HEK293 (cell line): ENCODE data around the gene RFK.
A peak's percentile ranks its signal among the peaks of the same experiment; 100 is the strongest.

Source experiments
- CTCF ChIA-PET: fragments of 350-600 bp; formaldehyde crosslinking; extraction: SDS; loops from one replicate; lab custom pipeline; 2021; ENCODE audit warnings: antibody characterized with exemption; lab: Yijun Ruan, JAX
- POLR2A ChIA-PET: fragments of 300-600 bp; formaldehyde crosslinking; extraction: SDS; loops from one replicate; lab custom pipeline; 2020; ENCODE audit warnings: antibody characterized with exemption, inconsistent platforms; lab: Yijun Ruan, JAX
- H3K27ac ChIP-seq: fragments of 200-500 bp; sonication (Bioruptor generic); 2 replicates; pipeline ENCODE4 v1.5.1; 2014; ENCODE audit warnings: low read depth, low read length, control low read depth, inconsistent platforms; ENCODE audit errors: extremely low read depth
- H3K36me3 ChIP-seq, 2 experiments: fragments of 200-500 bp in 1 of 2; sonication (Bioruptor generic) in 1 of 2; 1 replicate in 1 of 2; 2 replicates in 1 of 2; pipeline ENCODE4 v1.5.1; 2014 to 2017; ENCODE audit warnings: inconsistent platforms in 2 of 2, low read length in 2 of 2; ENCODE audit not compliant: control insufficient read depth in 2 of 2, insufficient read depth in 1 of 2
- H3K4me1 ChIP-seq: fragments of 200-500 bp; sonication (Bioruptor generic); 2 replicates; pipeline ENCODE4 v1.5.1; 2014; ENCODE audit warnings: mild to moderate bottlenecking, low read length, inconsistent platforms; ENCODE audit not compliant: control insufficient read depth, insufficient read depth
- H3K4me3 ChIP-seq: 2 replicates; pipeline ENCODE4 v1.5.1; 2011; ENCODE audit warnings: low read depth, mild to moderate bottlenecking, control low read depth, low read length, moderate library complexity
- H3K9me3 ChIP-seq: fragments of 200-500 bp; sonication (Bioruptor generic); 2 replicates; pipeline ENCODE4 v1.5.1; 2014; ENCODE audit warnings: low read depth, low read length, inconsistent platforms; ENCODE audit not compliant: control insufficient read depth, insufficient read depth
- BCL6B ChIP-seq: fragments of 450-650 bp; formaldehyde crosslinking; IDR thresholded peaks from 2 replicates; pipeline ENCODE4 v1.5.1; 2017; ENCODE audit warnings: missing biosample characterization, missing genetic modification characterization
- RBAK ChIP-seq: fragments of 450-650 bp; formaldehyde crosslinking; IDR thresholded peaks from 2 replicates; pipeline ENCODE4 v1.5.1; 2016; ENCODE audit warnings: missing biosample characterization, missing genetic modification characterization
- WT1 ChIP-seq: fragments of 450-650 bp; formaldehyde crosslinking; IDR thresholded peaks from 2 replicates; pipeline ENCODE4 v1.5.1; 2016; ENCODE audit warnings: missing biosample characterization, missing genetic modification characterization
- ZBTB7A ChIP-seq: fragments of 450-650 bp; formaldehyde crosslinking; IDR thresholded peaks from 2 replicates; pipeline ENCODE4 v1.5.1; 2016; ENCODE audit warnings: low read depth, missing biosample characterization, missing genetic modification characterization
- ZNF114 ChIP-seq: fragments of 450-650 bp; formaldehyde crosslinking; IDR thresholded peaks from 2 replicates; pipeline ENCODE4 v1.5.0; 2017; ENCODE audit warnings: missing biosample characterization, missing genetic modification characterization
- ZNF121 ChIP-seq: fragments of 450-650 bp; formaldehyde crosslinking; IDR thresholded peaks from 2 replicates; pipeline ENCODE4 v1.5.1; 2016; ENCODE audit warnings: missing biosample characterization, missing genetic modification characterization
- ZNF184 ChIP-seq: fragments of 450-650 bp; IDR thresholded peaks from 2 replicates; pipeline ENCODE4 v1.5.1; 2018; ENCODE audit warnings: missing biosample characterization, mild to moderate bottlenecking, missing genetic modification characterization
- ZNF214 ChIP-seq: fragments of 450-650 bp; formaldehyde crosslinking; IDR thresholded peaks from 2 replicates; pipeline ENCODE4 v1.5.1; 2017; ENCODE audit warnings: missing biosample characterization, mild to moderate bottlenecking, missing genetic modification characterization, borderline replicate concordance
- ZNF248 ChIP-seq: fragments of 450-650 bp; formaldehyde crosslinking; IDR thresholded peaks from 2 replicates; pipeline ENCODE4 v1.5.1; 2017; ENCODE audit warnings: missing biosample characterization, missing genetic modification characterization
- ZNF610 ChIP-seq: fragments of 450-650 bp; formaldehyde crosslinking; IDR thresholded peaks from 2 replicates; pipeline ENCODE4 v1.5.1; 2016; ENCODE audit warnings: missing biosample characterization, missing genetic modification characterization, borderline replicate concordance
- ZNF654 ChIP-seq: fragments of 450-650 bp; formaldehyde crosslinking; IDR thresholded peaks from 2 replicates; pipeline ENCODE4 v1.5.1; 2016; ENCODE audit warnings: low read depth, missing biosample characterization, missing genetic modification characterization
- ZNF664 ChIP-seq: fragments of 450-650 bp; formaldehyde crosslinking; IDR thresholded peaks from 2 replicates; pipeline ENCODE4 v1.5.1; 2016; ENCODE audit warnings: missing biosample characterization, missing genetic modification characterization
- ZNF670 ChIP-seq: fragments of 450-650 bp; formaldehyde crosslinking; IDR thresholded peaks from 2 replicates; pipeline ENCODE4 v1.5.1; 2016; ENCODE audit warnings: missing biosample characterization, missing genetic modification characterization, low read depth
- ZNF791 ChIP-seq: fragments of 450-650 bp; formaldehyde crosslinking; IDR thresholded peaks from 2 replicates; pipeline ENCODE4 v1.5.1; 2016; ENCODE audit warnings: missing biosample characterization, missing genetic modification characterization
- ZSCAN16 ChIP-seq: fragments of 450-650 bp; formaldehyde crosslinking; IDR thresholded peaks from 2 replicates; pipeline ENCODE4 v1.5.1; 2016; ENCODE audit warnings: missing biosample characterization, missing genetic modification characterization
- TF ChIP-seq, protein P1 (sequence below): fragments of 450-650 bp; formaldehyde crosslinking; IDR thresholded peaks from 2 replicates; pipeline ENCODE4 v1.5.1; 2016; ENCODE audit warnings: missing biosample characterization, missing genetic modification characterization, low read depth
- TF ChIP-seq, protein P2 (sequence below): fragments of 450-650 bp; IDR thresholded peaks from 2 replicates; pipeline ENCODE4 v1.5.1; 2018; ENCODE audit warnings: missing biosample characterization, mild to moderate bottlenecking, missing genetic modification characterization
- TF ChIP-seq, protein P3 (sequence below): fragments of 450-650 bp; formaldehyde crosslinking; IDR thresholded peaks from 2 replicates; pipeline ENCODE4 v1.5.1; 2016; ENCODE audit warnings: missing biosample characterization, missing genetic modification characterization
- TF ChIP-seq, protein P4 (sequence below): fragments of 450-650 bp; formaldehyde crosslinking; IDR thresholded peaks from 2 replicates; pipeline ENCODE4 v1.5.1; 2016; ENCODE audit warnings: missing biosample characterization, missing genetic modification characterization, borderline replicate concordance

RFK gene

DNA sequence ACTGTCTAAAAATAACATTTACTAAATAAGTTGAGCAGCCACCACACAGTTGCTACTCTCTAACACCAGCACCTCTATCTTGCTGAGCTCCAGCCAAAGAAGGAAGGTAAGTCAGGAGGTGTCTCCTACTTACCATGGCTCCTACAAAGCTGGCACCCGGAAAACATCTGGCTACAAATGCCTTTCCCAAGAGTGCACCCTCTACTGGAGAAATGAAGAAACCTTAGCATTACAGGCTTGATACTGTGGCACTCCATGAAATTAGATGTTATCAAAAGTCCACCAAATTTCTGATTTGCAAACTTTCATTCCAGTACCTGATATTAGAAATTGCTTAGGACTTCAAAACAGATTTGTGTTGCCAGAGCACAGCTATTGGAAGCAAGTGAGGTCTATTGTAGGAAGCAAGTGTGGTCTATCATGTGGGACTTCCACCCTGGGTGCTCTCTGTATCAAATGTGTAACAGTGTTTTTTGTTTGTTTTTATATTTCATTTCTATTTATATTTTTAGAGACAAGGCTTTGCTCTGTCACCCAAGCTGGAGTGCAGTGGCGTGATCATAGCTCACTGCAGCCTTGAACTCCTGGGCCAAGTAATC lies 25.7 kb upstream of the RFK start:
- CTCF ChIA-PET: interaction anchor here (0.6 to 2.3 kb wide), 21 partner anchors 9 to 683 kb away, joined by 3 to 21 read pairs (median 4); partner anchors contain the start of gene RFK
- Histone ChIP-seq H3K4me1 (no peaks in the 10 kb centered on the region), H3K27ac (no peak overlapping the region), H3K4me3 (no peak overlapping the region), H3K36me3 (no peaks in the 10 kb centered on the region), H3K9me3 (no peaks in the 10 kb centered on the region)
- POLR2A ChIA-PET: interaction anchor here (1.1 kb wide), 1 partner anchor 25 kb away, joined by 4 read pairs; the partner anchor contains the start of gene RFK
- TF ChIP-seq ZNF654 (tag by site-specific recombination) (peak; percentile 28; the same call in 1 of the 2 replicates), ZNF664 (tag by site-specific recombination) (no peak), ZNF184 (no peak), ZNF670 (tag by site-specific recombination) (no peak), ZNF214 (tag by site-specific recombination) (no peak), ZNF114 (tag by site-specific recombination) (no peak)

DNA sequence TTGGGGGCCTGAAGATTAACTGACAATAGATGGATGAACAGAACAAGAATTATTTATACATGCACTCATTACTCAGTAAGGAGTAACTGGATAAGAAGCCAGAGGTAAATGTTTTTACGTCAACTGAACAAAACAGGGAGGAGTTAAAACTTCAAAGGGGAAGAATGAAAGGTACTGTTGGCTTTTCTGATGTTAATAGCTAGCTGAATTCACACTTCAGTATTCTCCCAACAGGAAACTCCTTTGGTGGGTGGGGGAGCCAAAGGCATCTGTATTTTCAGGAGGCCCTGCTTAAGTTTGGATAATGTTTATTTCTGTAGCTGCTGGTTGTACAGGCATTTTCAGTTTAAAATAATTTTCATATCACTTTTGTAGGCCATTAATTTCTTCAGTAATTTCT lies 23.2 kb upstream of the RFK start:
- Histone ChIP-seq H3K36me3 (no peaks in the 10 kb centered on the region), H3K9me3 (no peaks in the 10 kb centered on the region), H3K4me1 (no peaks in the 10 kb centered on the region), H3K27ac (no peak overlapping the region), H3K4me3 (no peak overlapping the region)
- CTCF ChIA-PET: interaction anchor here (1.2 kb wide), 1 partner anchor 9 kb away, joined by 7 read pairs; no protein-coding TSS in a partner anchor
- TF ChIP-seq ZNF610 (tag by site-specific recombination) (no peak), ZBTB7A (tag by site-specific recombination) (no peak), WT1 (tag by site-specific recombination) (no peak), ZNF791 (tag by site-specific recombination) (no peak), RBAK (tag by site-specific recombination) (no peak), BCL6B (tag by site-specific recombination) (no peak), ZSCAN16 (tag by site-specific recombination) (no peak), ZNF121 (tag by site-specific recombination) (no peak)
- TF ChIP-seq, protein P1, sequence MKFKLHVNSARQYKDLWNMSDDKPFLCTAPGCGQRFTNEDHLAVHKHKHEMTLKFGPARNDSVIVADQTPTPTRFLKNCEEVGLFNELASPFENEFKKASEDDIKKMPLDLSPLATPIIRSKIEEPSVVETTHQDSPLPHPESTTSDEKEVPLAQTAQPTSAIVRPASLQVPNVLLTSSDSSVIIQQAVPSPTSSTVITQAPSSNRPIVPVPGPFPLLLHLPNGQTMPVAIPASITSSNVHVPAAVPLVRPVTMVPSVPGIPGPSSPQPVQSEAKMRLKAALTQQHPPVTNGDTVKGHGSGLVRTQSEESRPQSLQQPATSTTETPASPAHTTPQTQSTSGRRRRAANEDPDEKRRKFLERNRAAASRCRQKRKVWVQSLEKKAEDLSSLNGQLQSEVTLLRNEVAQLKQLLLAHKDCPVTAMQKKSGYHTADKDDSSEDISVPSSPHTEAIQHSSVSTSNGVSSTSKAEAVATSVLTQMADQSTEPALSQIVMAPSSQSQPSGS (tag by site-specific recombination): no peak
- TF ChIP-seq, protein P2, sequence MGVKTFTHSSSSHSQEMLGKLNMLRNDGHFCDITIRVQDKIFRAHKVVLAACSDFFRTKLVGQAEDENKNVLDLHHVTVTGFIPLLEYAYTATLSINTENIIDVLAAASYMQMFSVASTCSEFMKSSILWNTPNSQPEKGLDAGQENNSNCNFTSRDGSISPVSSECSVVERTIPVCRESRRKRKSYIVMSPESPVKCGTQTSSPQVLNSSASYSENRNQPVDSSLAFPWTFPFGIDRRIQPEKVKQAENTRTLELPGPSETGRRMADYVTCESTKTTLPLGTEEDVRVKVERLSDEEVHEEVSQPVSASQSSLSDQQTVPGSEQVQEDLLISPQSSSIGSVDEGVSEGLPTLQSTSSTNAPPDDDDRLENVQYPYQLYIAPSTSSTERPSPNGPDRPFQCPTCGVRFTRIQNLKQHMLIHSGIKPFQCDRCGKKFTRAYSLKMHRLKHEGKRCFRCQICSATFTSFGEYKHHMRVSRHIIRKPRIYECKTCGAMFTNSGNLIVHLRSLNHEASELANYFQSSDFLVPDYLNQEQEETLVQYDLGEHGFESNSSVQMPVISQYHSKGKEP (tag by site-specific recombination): no peak
- POLR2A ChIA-PET: no interaction called here

DNA sequence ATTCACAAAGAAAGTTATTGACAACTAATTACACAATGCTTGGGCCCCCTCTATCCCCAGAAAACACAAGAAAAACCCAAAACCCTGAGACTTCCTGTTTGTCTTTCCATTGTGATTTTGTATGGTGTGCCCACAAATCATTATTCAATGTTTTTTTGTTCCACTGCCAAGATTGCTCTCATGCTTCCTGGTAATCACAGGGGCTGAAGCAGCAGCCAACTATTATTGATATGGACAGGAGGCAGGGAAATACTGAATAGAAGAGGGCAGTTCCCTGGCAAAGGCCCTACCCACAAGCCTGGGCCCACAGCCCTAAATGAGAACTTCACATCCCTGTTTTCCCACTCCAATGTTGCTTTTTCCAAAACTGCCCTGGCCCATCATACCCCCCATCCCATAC lies 21.5 kb upstream of the RFK start:
- H3K9me3 ChIP-seq: no peaks in the 10 kb centered on the region
- no peaks in the 10 kb centered on the region for H3K4me1 ChIP-seq
- H3K27ac ChIP-seq: no peak overlapping the region
- CTCF ChIA-PET: no interaction called here
- H3K36me3 ChIP-seq: no peaks in the 10 kb centered on the region
- POLR2A ChIA-PET: no interaction called here
- no peak overlapping the region for H3K4me3 ChIP-seq
- TF ChIP-seq, protein P3, sequence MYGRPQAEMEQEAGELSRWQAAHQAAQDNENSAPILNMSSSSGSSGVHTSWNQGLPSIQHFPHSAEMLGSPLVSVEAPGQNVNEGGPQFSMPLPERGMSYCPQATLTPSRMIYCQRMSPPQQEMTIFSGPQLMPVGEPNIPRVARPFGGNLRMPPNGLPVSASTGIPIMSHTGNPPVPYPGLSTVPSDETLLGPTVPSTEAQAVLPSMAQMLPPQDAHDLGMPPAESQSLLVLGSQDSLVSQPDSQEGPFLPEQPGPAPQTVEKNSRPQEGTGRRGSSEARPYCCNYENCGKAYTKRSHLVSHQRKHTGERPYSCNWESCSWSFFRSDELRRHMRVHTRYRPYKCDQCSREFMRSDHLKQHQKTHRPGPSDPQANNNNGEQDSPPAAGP (tag by site-specific recombination): no peak
- no peak for TF ChIP-seq ZNF791 (tag by site-specific recombination)
- TF ChIP-seq, protein P4, sequence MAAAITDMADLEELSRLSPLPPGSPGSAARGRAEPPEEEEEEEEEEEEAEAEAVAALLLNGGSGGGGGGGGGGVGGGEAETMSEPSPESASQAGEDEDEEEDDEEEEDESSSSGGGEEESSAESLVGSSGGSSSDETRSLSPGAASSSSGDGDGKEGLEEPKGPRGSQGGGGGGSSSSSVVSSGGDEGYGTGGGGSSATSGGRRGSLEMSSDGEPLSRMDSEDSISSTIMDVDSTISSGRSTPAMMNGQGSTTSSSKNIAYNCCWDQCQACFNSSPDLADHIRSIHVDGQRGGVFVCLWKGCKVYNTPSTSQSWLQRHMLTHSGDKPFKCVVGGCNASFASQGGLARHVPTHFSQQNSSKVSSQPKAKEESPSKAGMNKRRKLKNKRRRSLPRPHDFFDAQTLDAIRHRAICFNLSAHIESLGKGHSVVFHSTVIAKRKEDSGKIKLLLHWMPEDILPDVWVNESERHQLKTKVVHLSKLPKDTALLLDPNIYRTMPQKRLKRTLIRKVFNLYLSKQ: no peak
- TF ChIP-seq ZNF248: no peak
